AML-193 (cell line): ENCODE measurements around the gene PEBP1.

Experiments
- DNase-seq, 2 experiments: peaks; one replicate each; lab custom pipeline; 2025; lab: John Stamatoyannopoulos, UW

PEBP1 gene

DNA sequence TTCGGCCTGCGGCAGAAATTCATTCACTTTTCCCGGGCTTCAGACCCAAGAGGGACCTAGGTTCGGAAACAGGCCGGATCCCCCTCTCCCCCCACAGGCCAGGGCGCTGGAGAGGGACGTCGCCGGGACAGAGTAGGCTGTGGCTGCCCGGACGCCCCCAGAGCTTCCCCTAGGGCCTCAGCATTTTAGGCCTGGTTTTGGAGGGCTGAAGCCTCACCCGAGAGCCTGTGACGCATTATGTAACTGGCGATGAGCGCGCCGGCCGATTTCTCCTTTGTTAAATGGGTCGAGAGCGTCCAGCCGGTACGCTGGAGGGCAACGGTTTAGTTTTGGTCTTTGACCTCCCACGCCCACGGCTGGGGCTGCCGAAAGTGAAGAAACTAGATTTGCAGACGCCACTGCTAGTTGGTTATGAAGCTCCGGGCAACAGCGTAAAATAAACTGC is 657 bp downstream of the PEBP1 start:
- DNase-seq, result no peak

DNA sequence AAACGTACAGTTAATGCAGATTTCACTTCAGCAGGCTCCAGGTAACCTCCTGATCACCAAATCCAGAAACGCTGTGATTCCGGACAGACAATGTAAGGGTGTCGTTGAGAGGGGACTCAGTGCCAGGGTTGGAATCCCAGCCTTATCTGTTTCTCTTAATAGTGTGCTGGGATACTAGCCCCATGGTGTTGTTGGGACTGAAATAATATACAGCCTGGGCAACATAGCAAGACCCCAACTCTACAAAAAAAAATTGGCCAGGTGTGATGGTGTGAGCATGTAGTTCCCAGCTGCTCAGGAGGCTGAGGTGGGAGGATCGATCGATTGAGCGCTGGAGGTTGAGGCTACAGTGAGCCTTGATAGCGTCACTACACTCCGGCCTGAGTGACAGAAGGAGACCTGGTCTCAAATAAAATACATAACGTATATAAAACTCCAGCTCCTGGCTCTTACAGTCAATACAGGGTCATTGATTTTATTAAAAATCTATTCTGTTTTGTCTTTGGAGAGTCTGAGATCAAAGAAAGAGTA is 1.3 kb downstream of the PEBP1 start:
- DNase-seq, result no peak

- DNase-seq, result no peak
Measured at GRCh38 chr12:118140825-118141224, 4.9 kb downstream of the PEBP1 start.

- DNase-seq, result no peak
Measured at GRCh38 chr12:118144499-118144898, 8.6 kb downstream of the PEBP1 start.

GRCh38 chr12:118145113-118145797 is 9.3 kb downstream of the PEBP1 start:
- DNase-seq, result no peak

DNA sequence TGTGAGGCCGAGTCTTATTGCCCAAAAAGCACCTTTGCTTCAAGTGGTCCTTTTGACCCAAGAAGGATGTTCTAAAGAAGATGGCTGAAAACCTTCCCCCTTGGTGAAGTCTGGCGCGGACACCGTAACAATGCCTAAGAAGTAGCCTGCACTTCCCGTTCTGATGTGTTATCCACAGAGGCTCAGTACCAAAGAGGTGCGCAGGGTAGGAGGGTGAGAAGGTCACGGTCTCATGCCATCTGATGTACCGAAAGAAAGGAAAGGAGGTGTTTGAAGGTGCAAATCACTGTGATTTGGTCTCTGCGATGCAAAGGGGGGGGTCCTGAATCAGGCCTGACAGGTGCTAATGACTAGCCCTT is 9.9 kb downstream of the PEBP1 start:
- no peak for DNase-seq

GRCh38 chr12:118148287-118148686 is 12.4 kb downstream of the PEBP1 start:
- no peak for DNase-seq

GRCh38 chr12:118150625-118151024 is 14.7 kb downstream of the PEBP1 start:
- DNase-seq, result no peak

- no peak for DNase-seq
Measured at GRCh38 chr12:118151755-118152154, 15.8 kb downstream of the PEBP1 start.

DNA sequence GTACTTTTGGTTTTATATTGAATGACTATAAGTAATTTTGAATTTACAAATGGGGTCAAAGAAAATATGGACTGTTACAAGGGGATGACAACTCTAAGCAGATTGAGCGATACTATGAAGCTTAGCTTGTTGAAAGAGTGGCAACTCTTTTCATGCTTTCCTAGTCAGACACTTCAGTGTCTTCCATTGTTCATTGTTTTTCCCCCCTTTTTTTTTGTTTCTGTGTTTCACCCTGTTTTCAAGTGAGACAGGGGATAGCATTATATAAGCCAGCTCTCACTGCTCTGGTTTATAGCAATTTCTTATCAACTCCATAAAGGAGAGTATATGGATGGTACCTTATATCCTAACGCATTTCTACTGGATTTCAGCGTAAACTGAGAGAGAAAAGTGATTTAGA is 24.6 kb downstream of the PEBP1 start:
- DNase-seq, result no peak

DNA sequence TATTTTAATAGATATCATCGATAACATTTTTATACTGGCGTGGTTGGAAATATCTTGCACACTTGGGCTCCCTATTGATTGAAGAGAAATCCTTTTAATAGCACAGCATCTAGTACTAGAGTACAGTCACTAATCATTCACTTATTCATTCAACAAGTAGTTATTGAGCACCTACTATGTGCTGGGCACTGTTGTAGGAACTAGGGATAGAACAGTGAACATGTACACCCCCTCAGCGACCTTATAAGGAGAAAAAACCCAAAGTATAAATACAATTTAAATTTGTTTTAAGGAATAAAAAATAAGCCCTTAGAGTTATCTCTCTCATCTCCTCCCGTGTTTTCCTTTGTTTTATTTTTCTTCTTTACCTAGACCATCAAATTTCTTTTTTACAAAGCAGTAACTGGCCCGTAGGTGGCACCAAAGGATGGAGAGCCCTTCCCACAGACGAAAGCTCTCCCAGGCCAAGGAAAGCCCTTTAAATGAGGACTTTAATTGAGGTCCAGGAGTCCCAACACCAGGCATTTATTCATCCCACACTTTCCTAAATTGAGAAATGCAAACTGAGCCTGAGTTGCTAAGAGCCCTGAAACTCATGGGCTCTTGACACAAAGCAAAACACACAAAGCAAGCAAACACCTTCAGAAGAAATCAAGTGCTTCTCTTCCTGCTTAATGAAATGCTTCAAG is 29.0 kb downstream of the PEBP1 start:
- DNase-seq, result no peak

- no peak for DNase-seq
Measured at GRCh38 chr12:118166946-118167345, 31.0 kb downstream of the PEBP1 start.

GRCh38 chr12:118175823-118176447 is 40.0 kb downstream of the PEBP1 start:
- DNase-seq, result peak in 1 of 2 experiments; percentile 5

DNA sequence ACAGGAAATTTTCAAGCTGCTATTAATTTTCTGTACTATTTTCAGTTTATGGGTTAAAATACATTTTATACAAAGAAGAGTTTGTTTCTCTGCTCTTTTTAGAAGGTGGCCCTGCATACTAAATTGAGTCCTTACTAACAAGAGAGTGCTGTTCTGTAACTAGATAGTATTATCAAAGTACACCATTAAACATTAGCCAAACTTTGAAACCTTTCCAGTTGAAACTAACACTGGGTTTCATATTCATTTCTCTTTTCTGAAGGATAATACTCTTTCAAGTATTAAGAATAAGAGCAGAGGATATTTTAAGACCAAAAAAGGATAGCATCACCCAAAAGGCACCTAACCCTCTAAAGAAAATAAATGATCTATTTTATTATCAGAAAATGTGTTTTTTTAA is 47.2 kb downstream of the PEBP1 start:
- DNase-seq, result no peak

DNA sequence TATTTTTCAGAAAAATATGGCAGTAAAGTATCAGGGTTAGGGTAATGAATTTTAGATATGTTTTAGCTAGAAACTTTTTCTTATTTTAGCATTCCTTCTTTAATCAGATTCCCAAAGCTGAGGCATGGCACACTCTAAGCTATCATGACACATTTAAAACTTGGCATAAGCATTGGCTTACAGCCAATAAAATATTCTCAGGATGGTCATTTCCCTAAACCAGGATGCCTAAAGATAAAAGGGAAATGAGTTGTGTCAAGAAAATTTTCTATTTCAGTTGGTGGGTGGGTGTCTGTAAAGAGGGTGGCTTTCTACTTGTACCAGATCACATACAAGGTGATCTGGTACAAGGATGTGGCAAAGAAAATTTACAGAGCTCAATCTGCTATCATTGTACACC is 47.8 kb downstream of the PEBP1 start:
- DNase-seq, result no peak

GRCh38 chr12:118185602-118186397 is 49.9 kb downstream of the PEBP1 start:
- no peak for DNase-seq

GRCh38 chr12:118187751-118188435 is 52.0 kb downstream of the PEBP1 start:
- no peak for DNase-seq

DNA sequence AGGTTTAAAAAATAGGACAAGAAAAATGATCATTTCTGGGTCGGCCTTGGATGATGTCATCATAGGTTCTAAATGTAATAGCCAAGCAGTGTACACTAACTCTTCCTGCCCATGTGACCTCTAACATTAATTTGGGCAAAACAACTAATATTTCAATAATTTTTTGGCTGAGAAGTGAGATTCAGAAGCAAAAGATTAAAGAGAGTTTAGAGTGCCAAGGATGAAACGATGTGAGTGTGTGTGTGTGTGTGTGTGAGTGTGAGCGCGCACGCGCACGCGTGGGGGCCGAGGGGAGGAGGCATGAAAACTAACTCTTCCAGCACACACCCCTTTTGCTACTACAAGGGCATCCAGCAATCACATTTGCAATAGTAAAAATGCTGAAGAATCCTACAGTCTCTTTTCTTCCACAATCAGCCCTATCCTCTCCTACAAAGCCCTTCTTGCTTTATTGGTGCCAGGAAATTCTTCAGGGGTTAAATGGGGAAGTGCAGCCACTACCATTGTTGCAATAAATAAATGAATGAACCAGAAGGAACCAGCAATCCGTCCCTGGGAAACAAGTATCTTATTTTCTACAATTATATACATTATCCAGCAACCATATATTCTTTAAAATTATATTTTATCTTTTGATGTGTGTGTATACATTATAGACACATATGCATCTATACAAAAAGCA is 52.9 kb downstream of the PEBP1 start:
- no peak for DNase-seq

DNA sequence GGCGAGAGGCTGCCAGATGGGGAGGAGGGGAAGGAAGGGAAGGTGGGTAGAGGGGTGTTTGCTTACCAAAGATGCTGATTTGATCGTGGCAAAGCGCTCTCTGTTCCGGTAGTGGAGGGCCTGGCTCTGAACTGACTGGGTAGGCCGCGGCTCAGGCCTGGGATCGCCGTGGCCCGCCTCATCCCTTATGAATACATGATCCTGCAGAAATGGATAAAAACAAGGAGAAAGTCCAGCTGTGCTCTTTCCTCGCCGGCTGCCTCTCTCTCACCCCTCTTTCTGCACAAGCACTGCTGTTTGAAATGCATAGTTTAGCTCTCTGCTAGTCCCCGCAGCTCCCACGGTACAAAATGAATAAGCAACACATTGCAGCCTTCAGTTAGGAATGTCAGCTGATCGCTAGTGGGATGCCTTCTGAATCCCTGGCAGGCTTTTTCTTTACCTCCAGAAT is 53.8 kb downstream of the PEBP1 start:
- DNase-seq, result no peak

GRCh38 chr12:118190266-118190665 is 54.3 kb downstream of the PEBP1 start:
- DNase-seq, result no peak

GRCh38 chr12:118193477-118193876 is 57.6 kb downstream of the PEBP1 start:
- no peak for DNase-seq
